HFFc6 (cell line): ENCODE results near the gene MYOM1. TPM values are rescaled to one million over a fixed set of nuclear protein-coding genes. Genes with fewer than 3 reads are reported as not detected.
"Not testable (repeated sequence)": the region's sequence is repeated elsewhere in the genome, so short reads cannot be mapped to it uniquely, and the experiment has no call there.

Experiments used
- DNase-seq: peaks from one replicate; pipeline ENCODE4 v3.0.0-alpha.2; 2018
- H3K27ac Mint-ChIP-seq: 2 replicates; pipeline ENCODE4 v1.8.0; 2020; ENCODE audit warnings: mild to moderate bottlenecking, mixed read lengths
- H3K27me3 Mint-ChIP-seq: 2 replicates; pipeline ENCODE4 v1.8.0; 2021; ENCODE audit warnings: mild to moderate bottlenecking, moderate library complexity, mixed read lengths; ENCODE audit not compliant: insufficient read depth
- H3K36me3 Mint-ChIP-seq: 2 replicates; pipeline ENCODE4 v1.8.0; 2021; ENCODE audit warnings: low read depth, mixed read lengths
- H3K4me1 Mint-ChIP-seq: 2 replicates; pipeline ENCODE4 v1.8.0; 2020; ENCODE audit warnings: low read depth, mixed read lengths
- H3K4me3 Mint-ChIP-seq: 2 replicates; pipeline ENCODE4 v1.8.0; 2020; ENCODE audit warnings: mild to moderate bottlenecking, moderate library complexity, mixed read lengths
- H3K9me3 Mint-ChIP-seq: 2 replicates; pipeline ENCODE4 v1.8.0; 2020; ENCODE audit warnings: mild to moderate bottlenecking, mixed read lengths
- total RNA-seq, 6 experiments: library from RNA; stranded (reverse); fragmentation: NEBNext Ultra II Directional; extraction: Animal tissue kit (Norgen Biotek cat#: 25700); gene quantifications; 2 replicates in 1 of 6; 3 replicates in 5 of 6; pipeline ENCODE4 v1.2.3, GENCODE V29; 2021
- TF ChIP-seq, protein P1 (sequence below): fragments of 200-600 bp; sonication (generic); IDR thresholded peaks from 2 replicates; pipeline ENCODE4 v1.5.0; 2021; ENCODE audit warnings: antibody characterized with exemption, mild to moderate bottlenecking

MYOM1 gene
- total RNA-seq, 6 experiments from 2014 or later: 0.03 to 0.14 (median 0.06) TPM; not detected in 2

DNA sequence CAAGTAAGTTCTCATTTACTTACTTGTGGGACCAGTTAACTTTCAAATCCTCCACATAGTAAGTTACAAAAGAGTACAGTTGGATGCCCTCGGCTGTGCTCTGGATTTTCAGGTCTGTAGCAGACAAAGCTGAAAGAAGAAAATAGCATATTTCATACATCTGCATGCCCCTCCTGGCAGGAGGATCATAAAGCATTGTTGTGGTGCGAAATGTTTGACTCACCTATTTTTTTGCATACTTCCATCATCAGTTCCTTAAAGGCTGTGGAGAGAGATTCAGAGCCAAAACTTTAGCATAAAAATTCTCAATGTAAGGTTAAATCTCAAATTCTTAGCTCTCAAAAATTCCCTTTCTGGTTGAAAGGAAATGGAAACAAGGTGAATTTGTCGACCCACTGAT lies 136.0 kb downstream of the MYOM1 start:
- Mint-ChIP-seq H3K27ac (no peak overlapping the region), H3K4me1 (no peaks in the 10 kb centered on the region), H3K4me3 (no peak overlapping the region), H3K9me3 (no peaks in the 10 kb centered on the region), H3K36me3 (no peaks in the 10 kb centered on the region), H3K27me3 (peaks cover 14% of the 10 kb centered on the region)
- no peak for DNase-seq
- TF ChIP-seq, protein P1, sequence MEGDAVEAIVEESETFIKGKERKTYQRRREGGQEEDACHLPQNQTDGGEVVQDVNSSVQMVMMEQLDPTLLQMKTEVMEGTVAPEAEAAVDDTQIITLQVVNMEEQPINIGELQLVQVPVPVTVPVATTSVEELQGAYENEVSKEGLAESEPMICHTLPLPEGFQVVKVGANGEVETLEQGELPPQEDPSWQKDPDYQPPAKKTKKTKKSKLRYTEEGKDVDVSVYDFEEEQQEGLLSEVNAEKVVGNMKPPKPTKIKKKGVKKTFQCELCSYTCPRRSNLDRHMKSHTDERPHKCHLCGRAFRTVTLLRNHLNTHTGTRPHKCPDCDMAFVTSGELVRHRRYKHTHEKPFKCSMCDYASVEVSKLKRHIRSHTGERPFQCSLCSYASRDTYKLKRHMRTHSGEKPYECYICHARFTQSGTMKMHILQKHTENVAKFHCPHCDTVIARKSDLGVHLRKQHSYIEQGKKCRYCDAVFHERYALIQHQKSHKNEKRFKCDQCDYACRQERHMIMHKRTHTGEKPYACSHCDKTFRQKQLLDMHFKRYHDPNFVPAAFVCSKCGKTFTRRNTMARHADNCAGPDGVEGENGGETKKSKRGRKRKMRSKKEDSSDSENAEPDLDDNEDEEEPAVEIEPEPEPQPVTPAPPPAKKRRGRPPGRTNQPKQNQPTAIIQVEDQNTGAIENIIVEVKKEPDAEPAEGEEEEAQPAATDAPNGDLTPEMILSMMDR: no peak

DNA sequence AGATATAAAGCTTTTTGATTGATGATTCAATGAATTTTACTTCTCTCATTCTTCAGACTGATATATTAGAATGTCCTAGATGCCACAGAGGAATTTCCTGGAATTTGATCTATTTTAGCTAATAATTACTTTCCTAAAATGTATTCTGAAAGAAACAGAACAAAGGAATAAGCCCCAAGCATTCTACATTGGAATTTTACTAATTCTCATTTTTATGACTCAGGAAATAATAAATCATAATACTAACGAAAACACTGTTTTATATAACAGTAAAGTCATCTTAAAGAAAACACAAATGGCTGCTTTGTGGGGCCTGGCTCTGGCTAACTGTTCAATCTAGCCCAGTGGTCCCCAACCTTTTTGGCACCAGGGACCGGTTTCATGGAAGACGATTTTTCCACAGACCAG lies 138.2 kb downstream of the MYOM1 start:
- Mint-ChIP-seq H3K36me3 (no peaks in the 10 kb centered on the region), H3K9me3 (no peaks in the 10 kb centered on the region), H3K27me3 (peaks cover 3% of the 10 kb centered on the region; the same call in 1 of the 2 replicates), H3K27ac (no peak overlapping the region), H3K4me3 (no peak overlapping the region), H3K4me1 (no peaks in the 10 kb centered on the region)
- no peak for DNase-seq
- TF ChIP-seq, protein P1: no peak

DNA sequence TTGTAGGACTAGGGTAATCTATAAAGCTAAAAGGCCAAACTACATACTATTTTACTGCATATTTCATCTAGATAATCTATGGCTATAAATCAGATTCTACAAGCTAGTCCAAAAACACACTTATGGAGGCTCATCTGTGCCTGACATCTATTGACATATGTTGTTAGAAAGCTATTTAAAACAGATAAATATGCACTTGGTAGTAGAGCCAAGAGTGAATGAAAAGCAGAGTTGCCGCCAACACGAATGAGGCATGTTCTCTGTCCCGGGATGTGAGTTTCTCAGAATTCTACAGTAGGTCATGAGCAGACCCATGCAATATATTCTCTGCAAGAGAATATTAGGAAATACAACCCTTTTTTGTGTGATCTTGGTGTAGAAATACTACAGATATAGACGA lies 140.1 kb downstream of the MYOM1 start:
- no peak for DNase-seq
- peaks cover 8% of the 10 kb centered on the region; the same call in 1 of the 2 replicates for H3K4me1 Mint-ChIP-seq
- TF ChIP-seq, protein P1: no peak
- H3K27ac Mint-ChIP-seq: no peak overlapping the region
- H3K36me3 Mint-ChIP-seq: no peaks in the 10 kb centered on the region
- no peaks in the 10 kb centered on the region for H3K9me3 Mint-ChIP-seq
- no peaks in the 10 kb centered on the region; the same call in 1 of the 2 replicates for H3K27me3 Mint-ChIP-seq
- no peak overlapping the region for H3K4me3 Mint-ChIP-seq

DNA sequence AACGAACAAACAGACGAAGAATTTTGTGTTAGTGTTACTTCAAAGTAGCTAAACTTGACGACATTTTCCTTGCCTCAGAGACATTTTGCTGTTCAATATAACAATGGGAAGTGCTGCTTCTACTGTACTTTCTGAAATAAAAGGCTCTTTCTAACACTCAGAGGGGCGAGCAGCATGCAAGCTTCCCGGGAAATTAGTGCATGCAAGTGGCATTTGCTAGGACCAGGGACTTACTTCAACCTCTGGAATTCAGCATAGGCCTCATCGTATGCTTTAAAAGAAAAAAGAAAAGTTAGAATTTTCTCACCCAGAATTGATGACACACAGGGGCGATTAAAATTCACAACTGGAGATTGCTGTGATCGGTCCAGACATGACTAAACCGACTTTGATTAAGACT lies 144.3 kb downstream of the MYOM1 start:
- TF ChIP-seq, protein P1: no peak
- Mint-ChIP-seq H3K27me3 (no peaks in the 10 kb centered on the region; the same call in none of the 2 replicates), H3K4me1 (peaks cover 8% of the 10 kb centered on the region; the same call in 1 of the 2 replicates), H3K36me3 (no peaks in the 10 kb centered on the region), H3K27ac (no peak overlapping the region), H3K4me3 (no peak overlapping the region), H3K9me3 (no peaks in the 10 kb centered on the region)
- DNase-seq: no peak

DNA sequence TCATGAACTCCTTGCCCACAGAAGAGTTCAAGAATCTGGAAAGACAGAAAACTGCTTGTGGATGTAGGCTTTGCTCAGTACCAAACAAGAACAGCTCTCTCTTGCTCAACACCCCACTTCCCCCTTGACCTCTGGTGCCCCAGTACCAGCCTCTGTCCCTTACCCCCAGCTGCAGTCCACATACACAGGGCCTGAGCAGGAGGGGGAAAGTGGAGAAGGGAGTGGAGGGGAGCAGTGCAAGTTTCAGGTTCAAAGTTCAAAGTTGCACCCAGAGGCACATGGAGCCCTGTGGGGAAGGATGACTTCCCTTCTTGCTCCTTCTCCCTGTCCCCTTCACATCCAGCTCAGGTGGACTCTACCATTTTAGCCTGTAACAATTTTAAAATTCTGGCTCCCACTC lies 145.7 kb downstream of the MYOM1 start:
- H3K27ac Mint-ChIP-seq: no peak overlapping the region
- no peak overlapping the region for H3K4me3 Mint-ChIP-seq
- H3K36me3 Mint-ChIP-seq: no peaks in the 10 kb centered on the region
- TF ChIP-seq, protein P1: no peak
- DNase-seq: no peak
- H3K4me1 Mint-ChIP-seq: peaks cover 8% of the 10 kb centered on the region; the same call in 1 of the 2 replicates
- H3K27me3 Mint-ChIP-seq: no peaks in the 10 kb centered on the region; the same call in none of the 2 replicates
- H3K9me3 Mint-ChIP-seq: no peaks in the 10 kb centered on the region

DNA sequence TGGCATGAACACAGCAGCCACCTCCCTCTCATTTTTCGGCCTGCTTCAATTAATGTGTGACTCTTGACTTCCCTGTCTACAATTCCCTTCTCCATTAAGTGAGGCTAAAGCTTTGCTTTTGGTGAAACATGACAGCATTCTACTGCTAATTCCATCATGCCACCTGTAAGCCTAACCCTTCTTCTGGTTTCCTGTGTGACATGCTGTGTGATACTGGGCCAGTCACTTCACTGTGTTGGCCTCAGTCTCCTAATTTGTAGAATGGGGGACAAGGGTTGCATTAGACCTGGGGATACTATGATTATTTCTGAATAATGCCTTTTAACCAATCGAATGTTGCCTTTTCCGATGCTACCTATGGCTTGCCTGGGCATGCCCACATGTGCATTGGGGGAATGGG lies 146.4 kb downstream of the MYOM1 start:
- H3K9me3 Mint-ChIP-seq, H3K27ac Mint-ChIP-seq, H3K4me1 Mint-ChIP-seq: not testable (repeated sequence)

More for the DNA sequence above, 146.4 kb downstream of the MYOM1 start:
- not testable (repeated sequence) for H3K36me3 Mint-ChIP-seq, H3K27me3 Mint-ChIP-seq, H3K4me3 Mint-ChIP-seq, DNase-seq
